Endometrial microvascular endothelial cells (primary cell): ENCODE data around the gene L3MBTL4. TPM values are rescaled to one million over a fixed set of nuclear protein-coding genes. Genes with fewer than 3 reads are reported as not detected.
"Not testable (repeated sequence)": the region's sequence is repeated elsewhere in the genome, so short reads cannot be mapped to it uniquely, and the experiment has no call there.

ENCODE experiments used
- in situ Hi-C: cut with HindIII; loops from 2 replicates; pipeline ENCODE4 v1.10.0; 2017; ENCODE audit warnings: low sequenced_read_pairs, low pct_unique_long_range_greater_than_20kb; ENCODE audit errors: inconsistent ontology term
- total RNA-seq: library from RNA; depleted of rRNA; stranded (reverse); fragments of >200 nt; gene quantifications from one replicate; pipeline ENCODE4 v1.2.3, GENCODE V29; 2015; ENCODE audit errors: inconsistent ontology term

The L3MBTL4 gene
- total RNA-seq, 1 donor from 2014 or later: under 0.01 TPM

- in situ Hi-C loops: no loop called here
Measured at GRCh38 chr18:6156446-6156845, 258.3 kb downstream of the L3MBTL4 start.

DNA sequence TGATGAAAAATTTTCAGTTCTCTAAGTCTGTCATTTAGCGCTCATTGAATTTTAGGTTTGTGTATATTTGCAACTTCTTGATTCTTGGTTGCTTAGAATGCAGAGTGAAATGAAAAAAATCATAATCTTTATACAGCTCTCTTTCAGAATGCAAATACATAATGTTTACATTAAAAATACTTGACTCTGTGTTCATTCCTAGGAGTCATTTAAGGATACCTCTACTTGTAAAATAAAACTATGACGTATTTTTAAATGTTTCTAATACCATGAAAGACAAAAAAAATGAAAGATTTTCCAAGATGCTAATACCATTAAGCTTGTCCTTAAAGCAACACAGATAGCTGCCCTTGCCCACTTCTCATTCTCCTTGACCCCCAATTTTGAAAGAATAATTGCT, 259.0 kb downstream of the L3MBTL4 start:
- in situ Hi-C loops: no loop called here

DNA sequence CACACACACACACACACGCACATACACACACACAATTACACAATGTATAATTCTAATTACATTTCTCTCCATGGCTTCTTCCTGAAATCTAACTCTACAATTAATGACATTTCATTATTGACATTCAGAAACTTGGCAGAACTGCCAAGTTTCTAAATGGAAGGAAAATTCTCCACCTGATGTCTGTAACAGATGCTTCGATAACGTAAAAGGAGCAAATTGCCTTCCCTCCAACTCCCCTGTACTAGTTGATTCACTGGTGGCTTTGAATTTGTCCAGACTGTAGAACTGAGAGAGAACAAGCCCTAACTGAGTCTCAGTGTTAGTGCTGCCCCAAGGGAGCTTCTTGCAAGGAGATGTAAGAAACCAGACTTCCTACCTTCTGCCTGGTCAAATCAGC, 264.3 kb downstream of the L3MBTL4 start:
- in situ Hi-C loops: no loop called here

DNA sequence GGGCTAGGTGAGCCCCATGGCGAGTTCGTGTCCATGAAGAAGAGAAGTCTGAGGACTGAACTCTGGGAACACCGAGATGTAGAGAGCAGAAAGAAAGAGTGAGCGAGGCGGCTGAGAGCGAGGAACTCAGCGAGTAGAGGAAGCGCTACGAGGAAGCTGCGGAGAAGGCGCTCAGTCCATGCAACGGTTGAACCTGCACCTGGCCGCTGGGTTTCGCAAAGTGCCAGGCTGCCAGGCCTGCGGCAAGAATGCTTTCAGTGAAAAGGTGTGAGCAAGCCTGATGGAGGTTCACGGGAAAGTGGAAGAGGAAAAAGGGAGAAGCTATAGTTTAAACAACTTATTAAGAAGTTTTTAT, 268.4 kb downstream of the L3MBTL4 start:
- in situ Hi-C loops: no loop called here

GRCh38 chr18:6145645-6146306, 268.9 kb downstream of the L3MBTL4 start:
- in situ Hi-C loops: no loop called here

- in situ Hi-C loops: no loop called here
Measured at GRCh38 chr18:6139007-6139406, 275.7 kb downstream of the L3MBTL4 start.

DNA sequence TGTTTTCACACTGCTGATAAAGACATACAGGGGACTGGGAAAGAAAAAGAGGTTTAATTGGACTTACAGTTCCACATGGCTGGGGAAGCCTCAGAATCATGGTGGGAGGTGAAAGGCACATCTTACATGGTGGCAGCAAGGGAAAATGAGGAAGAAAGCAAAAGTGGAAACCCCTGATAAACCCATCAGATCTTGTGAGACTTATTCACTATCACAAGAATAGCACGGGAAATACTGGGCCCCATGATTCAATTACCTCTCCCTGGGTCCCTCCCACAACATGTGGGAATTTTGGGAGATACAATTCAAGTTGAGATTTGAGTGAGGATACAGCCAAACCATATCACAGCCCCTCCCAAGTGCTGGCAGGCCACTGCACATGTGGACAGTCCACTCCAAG, 278.8 kb downstream of the L3MBTL4 start:
- in situ Hi-C loops: not testable (repeated sequence)

DNA sequence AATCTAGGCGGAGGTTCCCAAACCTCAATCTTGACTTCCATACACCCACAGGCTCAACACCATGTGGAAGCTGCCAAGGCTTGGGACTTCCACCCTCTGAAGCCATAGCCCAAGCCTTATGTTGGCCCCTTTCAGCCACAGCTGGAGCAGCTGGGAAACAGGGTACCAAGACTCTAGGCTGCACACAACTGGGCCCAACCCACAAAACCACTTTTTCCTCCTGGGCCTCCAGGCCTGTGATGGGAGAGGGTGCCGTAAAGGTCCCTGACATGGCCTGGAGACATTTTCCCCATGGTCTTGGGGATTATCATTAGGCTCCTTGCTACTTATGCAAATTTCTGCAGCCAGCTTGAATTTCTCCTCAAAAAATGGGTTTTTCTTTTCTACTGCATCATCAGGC, 279.7 kb downstream of the L3MBTL4 start:
- in situ Hi-C loops: not testable (repeated sequence)

DNA sequence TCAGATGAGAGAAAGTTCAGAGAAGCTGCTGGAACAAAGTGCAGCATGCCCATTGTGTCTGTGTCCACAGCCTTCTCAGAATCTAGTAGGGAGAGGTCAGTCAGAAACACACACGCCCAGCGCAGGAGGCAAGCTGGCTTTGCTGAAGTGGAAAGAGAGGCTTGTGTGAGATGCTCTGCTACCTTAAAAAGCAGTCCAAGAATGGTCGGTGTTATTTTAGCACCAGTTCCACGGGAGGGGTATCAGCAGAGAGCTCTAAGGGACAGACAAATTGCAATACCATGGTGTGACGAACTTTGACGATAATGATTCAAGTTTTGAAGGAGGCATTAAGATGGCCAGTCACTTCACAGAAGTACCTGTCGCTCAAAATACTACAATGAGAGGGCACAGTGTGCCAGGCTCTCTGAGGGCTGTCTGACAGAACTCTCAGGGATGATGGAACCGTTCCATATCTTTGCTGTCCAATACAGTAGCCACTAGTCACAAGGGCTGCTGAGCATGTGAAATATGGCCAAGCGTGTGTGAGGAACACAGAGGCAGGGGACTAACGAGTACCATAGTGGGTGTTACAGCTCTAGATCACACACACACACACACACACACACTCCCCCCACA, 281.9 kb downstream of the L3MBTL4 start:
- in situ Hi-C loops: no loop called here

DNA sequence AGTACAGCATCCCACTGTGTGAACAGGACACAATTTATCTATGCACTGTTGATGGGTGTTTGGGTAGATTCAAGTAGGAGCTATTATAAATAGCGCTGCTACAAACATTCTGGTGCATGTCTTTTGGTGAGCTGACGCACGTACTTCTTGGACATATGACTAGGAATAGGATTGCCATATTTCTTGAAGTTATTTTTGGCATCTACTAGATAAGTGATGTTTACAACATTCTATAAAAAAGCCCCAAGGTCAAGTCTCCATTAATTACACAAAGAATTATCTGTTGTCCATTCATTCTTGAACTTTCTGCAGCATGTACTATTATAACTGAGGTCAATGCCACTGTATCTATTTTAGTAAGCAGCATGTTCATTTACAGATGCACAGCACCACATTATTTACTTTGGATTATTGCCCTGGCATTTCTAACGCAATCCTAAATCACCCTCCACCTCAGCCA, 293.9 kb downstream of the L3MBTL4 start:
- in situ Hi-C loops: no loop called here

DNA sequence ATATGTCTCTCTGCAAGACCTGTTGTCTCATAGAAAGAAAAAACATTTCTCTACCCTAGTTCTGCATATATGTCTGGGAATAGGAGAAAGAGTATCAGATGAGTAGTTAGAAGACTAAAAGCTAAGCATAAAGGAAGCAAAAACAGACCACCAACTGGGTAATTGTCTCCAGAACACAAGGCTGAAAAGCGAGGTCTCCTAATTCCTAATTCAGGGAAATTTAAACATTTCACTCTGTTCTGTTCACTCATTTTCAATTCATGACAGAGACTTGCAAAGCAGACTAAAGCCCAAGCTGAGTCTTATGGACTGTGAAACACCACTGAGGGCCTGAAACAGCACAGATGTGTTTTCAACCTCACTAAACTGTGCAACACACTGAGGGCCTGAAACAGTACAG, 294.9 kb downstream of the L3MBTL4 start:
- in situ Hi-C loops: no loop called here

GRCh38 chr18:6118080-6118479, 296.6 kb downstream of the L3MBTL4 start:
- in situ Hi-C loops: no loop called here

DNA sequence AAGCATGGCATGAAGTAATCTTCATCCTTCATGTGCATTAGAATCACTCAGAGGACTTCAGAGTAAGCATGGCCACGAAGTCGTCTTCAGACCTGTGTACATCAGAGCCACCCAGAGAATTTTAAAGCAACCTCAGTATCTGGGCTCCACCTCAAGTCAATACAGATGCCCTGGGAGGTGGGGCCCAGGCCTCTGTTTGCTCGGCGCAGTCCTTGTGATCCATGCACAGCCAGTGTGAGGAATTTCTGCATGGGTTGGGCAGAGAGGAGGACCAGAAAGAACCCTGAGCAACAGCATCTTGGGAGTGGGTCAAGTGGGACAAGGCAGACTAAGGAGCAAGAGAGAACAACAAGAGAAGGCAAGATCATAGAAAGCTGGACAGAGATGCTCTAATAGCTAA, 299.0 kb downstream of the L3MBTL4 start:
- in situ Hi-C loops: no loop called here

DNA sequence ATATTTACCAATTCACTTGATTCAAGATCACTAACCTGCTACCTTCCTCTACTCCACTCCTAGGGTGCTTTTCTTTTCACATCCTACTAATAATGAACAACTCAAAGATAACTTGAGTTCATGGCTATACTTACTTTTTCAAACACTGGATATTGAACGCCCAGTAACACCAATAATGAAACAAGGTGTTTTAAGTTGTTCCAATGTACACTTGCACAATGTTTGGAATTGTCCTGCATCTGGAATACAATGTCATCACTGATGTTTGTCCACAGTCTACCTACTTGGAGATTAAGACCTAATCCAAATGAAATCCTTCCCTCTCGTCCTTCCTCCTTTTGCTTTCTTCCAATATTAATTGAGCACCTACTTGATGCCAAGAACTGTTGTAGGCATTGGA, 301.1 kb downstream of the L3MBTL4 start:
- in situ Hi-C loops: no loop called here

DNA sequence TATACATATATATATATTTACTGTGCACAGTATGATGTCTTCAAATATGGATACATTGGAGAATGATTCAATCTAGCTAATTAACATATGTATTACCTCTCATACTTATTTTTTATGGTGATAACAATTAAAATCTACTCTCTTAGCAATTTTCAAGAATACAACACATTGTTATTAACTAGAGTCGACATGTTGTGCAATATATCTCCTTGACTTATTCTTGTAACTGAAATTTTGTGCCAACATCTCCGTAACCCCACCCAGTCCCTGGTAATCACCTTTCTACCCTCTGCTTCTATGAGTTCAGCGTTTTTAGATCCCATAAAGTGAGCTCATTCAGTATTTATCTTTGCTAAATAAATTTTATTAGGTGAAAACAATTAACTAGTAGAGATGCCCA, 303.0 kb downstream of the L3MBTL4 start:
- in situ Hi-C loops: no loop called here

DNA sequence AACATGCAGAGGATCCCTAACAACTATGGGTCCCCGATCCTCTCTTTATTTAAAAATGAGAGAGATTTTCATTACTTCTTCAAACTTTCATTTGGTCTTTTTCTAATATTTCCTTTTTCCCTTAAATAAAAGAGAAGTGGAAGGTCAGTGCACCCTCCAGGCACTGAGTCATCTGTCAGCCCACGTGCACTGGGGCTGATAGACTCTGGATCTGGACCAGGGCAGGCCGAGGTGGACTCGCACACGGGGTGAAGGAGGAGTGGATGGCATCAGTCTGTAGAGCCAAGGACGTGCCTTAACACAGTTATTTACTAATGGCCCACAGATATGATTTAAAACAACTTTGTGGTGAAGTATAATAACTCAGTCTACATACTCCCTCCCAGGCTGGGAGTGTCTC, 305.0 kb downstream of the L3MBTL4 start:
- in situ Hi-C loops: no loop called here

GRCh38 chr18:6107794-6108193, 306.9 kb downstream of the L3MBTL4 start:
- in situ Hi-C loops: no loop called here

DNA sequence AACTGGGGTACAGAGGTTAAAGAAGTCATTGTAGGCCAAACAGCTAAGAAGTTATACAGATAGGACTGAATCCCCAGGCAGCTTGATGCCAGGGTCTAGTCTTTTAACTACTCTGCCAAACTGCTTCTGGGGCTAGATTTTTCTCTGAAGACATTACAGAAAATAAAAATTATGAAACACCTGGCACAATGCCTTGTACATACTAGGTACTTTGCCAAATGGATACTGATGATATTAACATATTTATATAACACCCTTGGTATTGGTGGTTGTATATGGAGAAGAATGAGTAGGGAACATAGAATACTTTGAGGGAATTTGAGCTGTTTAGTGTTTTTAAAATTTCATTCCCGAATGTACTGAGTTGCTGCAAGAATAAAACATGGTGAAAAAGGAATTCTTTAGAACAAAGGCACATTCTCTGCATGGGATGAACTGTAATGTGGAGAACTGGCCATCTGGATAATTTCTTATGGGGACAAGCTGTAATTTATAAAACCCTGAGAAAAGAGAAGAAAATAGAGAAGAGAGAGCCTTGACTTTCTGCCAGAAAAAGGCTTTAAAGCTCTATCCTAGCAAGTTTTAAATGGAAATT, 308.5 kb downstream of the L3MBTL4 start:
- in situ Hi-C loops: no loop called here

- in situ Hi-C loops: no loop called here
Measured at GRCh38 chr18:6103741-6104140, 311.0 kb downstream of the L3MBTL4 start.

- in situ Hi-C loops: no loop called here
Measured at GRCh38 chr18:6096730-6097129, 318.0 kb downstream of the L3MBTL4 start.
